HEK293T (cell line): ENCODE results near the gene APOBEC3A.
"Not testable (repeated sequence)": the region's sequence is repeated elsewhere in the genome, so short reads cannot be mapped to it uniquely, and the experiment has no call there.

Source experiments
- CTCF ChIA-PET: fragments of 350-600 bp; formaldehyde crosslinking; extraction: SDS; loops from one replicate; lab custom pipeline; 2021; ENCODE audit warnings: antibody characterized with exemption, inconsistent platforms; lab: Yijun Ruan, JAX
- POLR2A ChIA-PET: fragments of 350-600 bp; formaldehyde crosslinking; extraction: SDS; loops from one replicate; lab custom pipeline; 2020; ENCODE audit warnings: antibody characterized with exemption, inconsistent platforms; lab: Yijun Ruan, JAX
- DNase-seq: peaks from one replicate; pipeline ENCODE4 v3.0.0; 2012; ENCODE audit warnings: mixed read lengths; ENCODE audit errors: extremely low spot score
- ARNT ChIP-seq: fragments of 450-650 bp; IDR thresholded peaks from 2 replicates; pipeline ENCODE4 v1.6.1; 2017; ENCODE audit warnings: mild to moderate bottlenecking
- BHLHE40 ChIP-seq: fragments of 450-650 bp; IDR thresholded peaks from 2 replicates; pipeline ENCODE4 v1.6.1; 2016; ENCODE audit warnings: mild to moderate bottlenecking, moderate library complexity, borderline replicate concordance
- CTBP1 ChIP-seq: fragments of 450-650 bp; IDR thresholded peaks from 2 replicates; pipeline ENCODE4 v1.6.1; 2016; ENCODE audit warnings: borderline replicate concordance
- ELF4 ChIP-seq: fragments of 450-650 bp; IDR thresholded peaks from 2 replicates; pipeline ENCODE4 v1.6.1; 2017; ENCODE audit warnings: antibody characterized with exemption
- FOXA1 ChIP-seq: fragments of 450-650 bp; IDR thresholded peaks from 2 replicates; pipeline ENCODE4 v1.6.1; 2016; ENCODE audit warnings: mild to moderate bottlenecking
- FOXK2 ChIP-seq: fragments of 450-650 bp; IDR thresholded peaks from 2 replicates; pipeline ENCODE4 v1.6.1; 2016; ENCODE audit warnings: mild to moderate bottlenecking
- FOXM1 ChIP-seq: fragments of 450-650 bp; IDR thresholded peaks from 2 replicates; pipeline ENCODE4 v1.6.1; 2017; ENCODE audit warnings: mild to moderate bottlenecking, borderline replicate concordance
- HDGF ChIP-seq: fragments of 450-650 bp; IDR thresholded peaks from 2 replicates; pipeline ENCODE4 v1.6.1; 2017; ENCODE audit warnings: antibody characterized with exemption, borderline replicate concordance
- L3MBTL2 ChIP-seq: fragments of 450-650 bp; conservative IDR thresholded peaks from 2 replicates; pipeline ENCODE4 v1.6.1; 2016; ENCODE audit warnings: mild to moderate bottlenecking
- LEF1 ChIP-seq: fragments of 450-650 bp; IDR thresholded peaks from 2 replicates; pipeline ENCODE4 v1.6.1; 2017; ENCODE audit warnings: mild to moderate bottlenecking, borderline replicate concordance
- NFRKB ChIP-seq: fragments of 450-650 bp; IDR thresholded peaks from 2 replicates; pipeline ENCODE4 v1.6.1; 2016; ENCODE audit warnings: mild to moderate bottlenecking, moderate library complexity
- SP1 ChIP-seq: fragments of 450-650 bp; IDR thresholded peaks from 2 replicates; pipeline ENCODE4 v1.6.1; 2017
- SUZ12 ChIP-seq: fragments of 450-650 bp; IDR thresholded peaks from 2 replicates; pipeline ENCODE4 v1.6.1; 2016; ENCODE audit warnings: mild to moderate bottlenecking
- TARDBP ChIP-seq: fragments of 450-650 bp; IDR thresholded peaks from 2 replicates; pipeline ENCODE4 v1.6.1; 2016
- ZNF384 ChIP-seq: fragments of 450-650 bp; IDR thresholded peaks from 2 replicates; pipeline ENCODE4 v1.6.1; 2016
- TF ChIP-seq, protein P1 (sequence below): fragments of 450-650 bp; IDR thresholded peaks from 2 replicates; pipeline ENCODE4 v1.6.1; 2016

Gene APOBEC3A

DNA sequence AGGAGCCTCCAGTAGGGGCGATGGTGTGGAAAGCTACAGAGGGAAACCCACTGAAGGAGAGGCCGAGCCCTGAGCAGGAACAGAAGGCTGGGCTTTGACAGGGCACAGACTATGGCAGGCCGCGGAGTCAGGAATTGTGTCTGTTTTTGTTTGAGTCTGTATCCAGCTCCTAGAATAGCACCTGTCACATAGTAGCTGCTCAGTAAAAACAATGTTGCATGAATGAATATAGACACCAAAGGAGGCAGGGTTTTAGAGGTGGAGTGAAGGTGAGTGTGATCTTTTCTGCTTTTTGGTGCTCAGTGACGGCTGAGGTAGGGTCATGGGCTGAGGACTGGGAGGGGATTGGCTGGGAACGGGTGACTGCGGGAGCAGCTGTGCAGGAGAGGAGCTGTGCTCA lies 18.5 kb upstream of the APOBEC3A start:
- no peak for TF ChIP-seq LEF1
- ChIA-PET CTCF (interaction anchor here (0.9 kb wide), 1 partner anchor 12 kb away, joined by 3 read pairs; no protein-coding TSS in a partner anchor), POLR2A (interaction anchor here (1.2 kb wide), 1 partner anchor 15 kb away, joined by 6 read pairs; no protein-coding TSS in a partner anchor)
- DNase-seq = no peak

DNA sequence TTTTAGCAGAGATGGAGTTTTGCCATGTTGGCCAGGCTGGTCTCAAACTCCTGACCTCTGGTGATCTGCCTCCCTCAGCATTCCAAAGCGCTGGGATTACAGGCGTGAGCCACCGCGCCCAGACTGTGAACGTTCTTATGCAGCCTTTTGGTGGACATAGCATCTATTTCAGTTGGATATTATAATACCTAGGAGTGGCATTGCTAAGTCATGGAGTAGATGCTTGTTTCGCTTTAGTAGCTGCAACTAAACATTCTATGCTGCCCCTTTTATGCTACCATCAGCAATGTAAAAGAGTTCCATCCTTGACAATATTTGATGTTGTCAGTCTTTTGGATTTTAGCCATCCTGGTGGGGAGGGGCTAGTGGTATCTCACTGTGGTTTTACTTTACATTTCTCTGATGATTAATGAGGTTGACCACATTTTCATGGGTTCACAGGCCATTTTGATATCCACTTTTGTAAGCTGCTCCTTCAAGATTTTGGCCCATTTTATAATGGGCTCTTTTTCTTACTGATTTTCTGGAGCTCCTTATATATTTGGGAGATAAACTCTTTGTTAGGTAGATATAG lies 16.5 kb upstream of the APOBEC3A start:
- DNase-seq = no peak
- POLR2A ChIA-PET = no interaction called here
- CTCF ChIA-PET = no interaction called here
- TF ChIP-seq, protein P1, sequence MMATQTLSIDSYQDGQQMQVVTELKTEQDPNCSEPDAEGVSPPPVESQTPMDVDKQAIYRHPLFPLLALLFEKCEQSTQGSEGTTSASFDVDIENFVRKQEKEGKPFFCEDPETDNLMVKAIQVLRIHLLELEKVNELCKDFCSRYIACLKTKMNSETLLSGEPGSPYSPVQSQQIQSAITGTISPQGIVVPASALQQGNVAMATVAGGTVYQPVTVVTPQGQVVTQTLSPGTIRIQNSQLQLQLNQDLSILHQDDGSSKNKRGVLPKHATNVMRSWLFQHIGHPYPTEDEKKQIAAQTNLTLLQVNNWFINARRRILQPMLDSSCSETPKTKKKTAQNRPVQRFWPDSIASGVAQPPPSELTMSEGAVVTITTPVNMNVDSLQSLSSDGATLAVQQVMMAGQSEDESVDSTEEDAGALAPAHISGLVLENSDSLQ = no peak
- TF ChIP-seq ARNT (no peak), NFRKB (no peak), FOXA1 (no peak), FOXK2 (no peak), BHLHE40 (no peak), LEF1 (no peak), ELF4 (no peak), L3MBTL2 (no peak), CTBP1 (no peak), ZNF384 (no peak), HDGF (no peak), SUZ12 (no peak), FOXM1 (no peak), TARDBP (no peak), SP1 (no peak)

DNA sequence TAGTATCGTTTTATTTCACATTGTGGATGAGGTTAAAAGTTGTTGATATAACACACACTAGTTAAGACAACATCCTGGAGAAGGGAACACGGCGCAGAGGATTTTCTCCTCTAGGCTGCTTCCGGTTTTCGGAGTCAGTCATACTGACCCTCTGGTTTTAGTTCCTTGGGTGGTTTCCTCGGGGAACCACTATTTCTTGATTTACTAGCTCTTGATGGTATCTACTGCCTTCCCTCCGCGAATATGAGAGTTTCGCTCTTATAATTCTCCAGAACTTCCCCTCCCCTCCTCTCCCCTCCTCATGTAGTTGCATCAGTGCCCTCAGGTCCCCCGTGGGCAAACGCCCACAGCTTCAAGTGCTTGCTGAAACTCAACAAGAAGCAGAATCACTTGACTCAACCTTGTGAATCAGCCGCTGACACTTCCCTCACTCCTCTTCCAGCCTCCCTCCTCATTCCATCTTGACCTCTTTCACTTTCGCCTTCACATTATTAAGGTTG lies 15.9 kb upstream of the APOBEC3A start:
- CTCF ChIA-PET = no interaction called here
- no peak for DNase-seq
- TF ChIP-seq SP1 = no peak
- no peak for TF ChIP-seq CTBP1
- TF ChIP-seq L3MBTL2 = no peak
- no peak for TF ChIP-seq FOXK2
- TF ChIP-seq TARDBP = no peak
- no peak for TF ChIP-seq HDGF
- TF ChIP-seq, protein P1 = no peak
- TF ChIP-seq ELF4 = no peak
- TF ChIP-seq BHLHE40 = no peak
- no peak for TF ChIP-seq FOXA1
- TF ChIP-seq FOXM1 = no peak
- TF ChIP-seq ZNF384 = no peak
- TF ChIP-seq NFRKB = no peak
- no peak for TF ChIP-seq LEF1
- no peak for TF ChIP-seq ARNT
- TF ChIP-seq SUZ12 = no peak
- POLR2A ChIA-PET = no interaction called here

DNA sequence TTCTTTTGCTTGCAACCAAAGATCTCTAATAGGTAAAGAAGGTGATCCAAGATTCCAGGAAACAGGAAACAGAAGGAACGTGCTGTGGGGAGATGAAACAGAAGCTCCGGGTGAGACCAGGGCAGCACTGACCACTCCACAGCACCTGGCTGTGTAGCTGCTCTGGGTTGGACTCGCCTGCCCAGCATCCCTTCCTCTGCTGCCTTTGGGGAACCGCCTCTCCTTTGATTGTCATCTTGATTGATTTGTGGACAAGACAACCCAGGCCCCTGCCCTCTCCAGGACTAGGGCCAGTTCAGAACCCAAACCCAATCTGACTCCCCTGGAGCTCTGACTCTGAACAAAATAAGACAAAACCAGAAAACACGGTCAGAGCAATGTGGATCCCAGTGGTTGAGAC lies 14.7 kb upstream of the APOBEC3A start:
- TF ChIP-seq ELF4 = no peak
- no peak for TF ChIP-seq L3MBTL2
- no peak for DNase-seq
- POLR2A ChIA-PET = interaction anchor here (0.8 kb wide), 1 partner anchor 10 kb away, joined by 4 read pairs; no protein-coding TSS in a partner anchor
- CTCF ChIA-PET = interaction anchor here (1.0 kb wide), 1 partner anchor 72 kb away, joined by 3 read pairs; no protein-coding TSS in a partner anchor

DNA sequence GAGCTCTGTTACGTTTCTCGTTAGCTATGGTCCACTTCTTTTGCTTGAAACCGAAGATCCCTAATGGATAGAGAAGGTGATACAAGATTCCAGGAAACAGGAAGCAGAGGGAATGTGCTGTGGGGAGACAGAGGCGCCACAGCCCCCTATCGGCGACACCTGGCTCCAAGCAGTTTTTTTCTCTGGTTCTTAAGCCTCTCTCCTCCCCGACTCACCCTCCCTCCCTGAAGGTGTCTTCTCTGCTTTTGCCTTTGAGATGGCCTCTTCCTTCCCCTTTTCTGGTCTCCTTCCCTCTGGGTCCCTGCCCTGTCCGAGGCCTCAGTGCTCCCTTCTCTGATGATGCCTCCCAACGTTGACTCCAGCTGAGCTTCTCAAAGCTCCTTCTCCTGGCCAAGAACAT lies 14.2 kb upstream of the APOBEC3A start:
- ChIA-PET CTCF (interaction anchor here (1.0 kb wide), 1 partner anchor 72 kb away, joined by 3 read pairs; no protein-coding TSS in a partner anchor), POLR2A (interaction anchor here (0.8 kb wide), 1 partner anchor 9 kb away, joined by 4 read pairs; no protein-coding TSS in a partner anchor)
- no peak for TF ChIP-seq TARDBP
- no peak for TF ChIP-seq NFRKB
- no peak for TF ChIP-seq ELF4
- TF ChIP-seq BHLHE40 = no peak
- TF ChIP-seq ARNT = no peak
- TF ChIP-seq CTBP1 = no peak
- no peak for DNase-seq

DNA sequence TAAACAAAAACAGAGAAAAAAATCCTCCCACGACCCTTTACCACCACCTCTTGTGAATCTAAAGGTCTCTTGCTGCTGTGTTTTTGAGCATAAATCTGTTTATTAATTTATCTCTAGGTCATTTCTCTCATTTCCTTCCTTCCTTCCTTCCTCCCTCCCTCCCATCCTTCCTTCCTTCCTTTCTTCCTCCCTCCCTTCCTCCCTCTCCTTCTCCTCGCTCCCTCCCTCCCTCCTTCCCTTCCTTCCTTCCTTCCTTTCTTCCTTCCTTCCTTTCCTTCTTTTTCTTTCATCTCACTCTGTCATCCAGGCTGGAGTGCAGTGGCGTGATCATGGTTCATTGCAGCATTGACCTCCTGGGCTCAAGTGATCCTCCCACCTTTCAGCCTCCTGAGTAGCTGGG lies 13.5 kb upstream of the APOBEC3A start:
- DNase-seq = no peak
- TF ChIP-seq ELF4 (no peak), LEF1 (no peak), FOXA1 (no peak)
- POLR2A ChIA-PET = no interaction called here
- CTCF ChIA-PET = no interaction called here

DNA sequence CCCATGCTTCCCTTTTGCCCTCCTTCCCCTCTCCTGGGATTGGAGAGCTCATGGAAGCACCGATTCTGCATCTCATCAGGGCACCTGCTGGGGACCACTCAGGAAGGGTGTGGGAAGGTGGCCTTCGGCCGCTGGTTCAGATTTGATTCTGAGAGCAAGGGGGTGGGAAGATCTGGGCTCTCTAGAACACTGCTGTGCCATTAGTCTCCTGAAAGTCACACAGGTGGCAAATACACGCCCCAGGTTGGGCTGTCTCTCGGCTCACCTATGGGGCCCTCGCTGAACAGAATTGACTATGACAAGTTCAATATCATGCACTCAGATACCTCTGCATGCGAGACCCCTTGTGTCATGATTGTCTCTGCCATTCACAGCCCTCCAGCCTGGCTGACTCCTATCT lies 12.8 kb upstream of the APOBEC3A start:
- ChIA-PET CTCF (no interaction called here), POLR2A (no interaction called here)
- no peak for TF ChIP-seq SP1
- no peak for TF ChIP-seq ELF4
- TF ChIP-seq HDGF = no peak
- TF ChIP-seq CTBP1 = no peak
- no peak for TF ChIP-seq TARDBP
- TF ChIP-seq FOXM1 = no peak
- TF ChIP-seq ZNF384 = no peak
- DNase-seq = no peak

DNA sequence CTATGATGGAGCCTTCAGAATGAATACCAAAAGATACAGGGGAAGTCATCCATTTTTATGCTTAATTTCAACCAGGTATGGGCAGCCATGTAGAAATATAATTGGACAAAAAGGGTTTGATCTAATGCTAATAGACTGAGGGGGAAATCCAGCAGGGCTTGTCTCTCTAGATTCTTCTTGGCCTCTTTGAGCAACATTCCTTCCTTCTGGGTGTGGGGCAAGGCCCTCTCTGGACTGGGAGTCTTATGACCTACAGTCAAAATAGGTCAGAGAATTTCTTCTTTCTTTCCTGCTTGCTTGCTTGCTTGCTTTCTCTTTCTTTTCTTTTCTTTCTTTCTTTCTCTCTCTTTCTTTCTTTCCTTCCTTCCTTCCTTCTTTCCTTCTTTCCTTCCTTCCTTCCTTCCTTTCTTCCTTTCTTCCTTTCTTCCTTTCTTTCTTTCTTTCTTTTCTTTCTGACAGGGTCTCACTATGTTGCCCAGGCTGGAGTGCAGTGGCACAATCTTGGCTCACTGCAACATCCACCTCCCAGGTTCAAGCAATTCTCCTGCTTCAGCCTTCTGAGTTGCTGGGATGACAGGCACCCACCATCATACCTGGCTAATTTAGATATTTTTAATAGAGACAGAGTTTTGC lies 11.6 kb upstream of the APOBEC3A start:
- DNase-seq, CTCF ChIA-PET, POLR2A ChIA-PET: not testable (repeated sequence)
